ENCODE measurements around the gene TRNP1.

DNA sequence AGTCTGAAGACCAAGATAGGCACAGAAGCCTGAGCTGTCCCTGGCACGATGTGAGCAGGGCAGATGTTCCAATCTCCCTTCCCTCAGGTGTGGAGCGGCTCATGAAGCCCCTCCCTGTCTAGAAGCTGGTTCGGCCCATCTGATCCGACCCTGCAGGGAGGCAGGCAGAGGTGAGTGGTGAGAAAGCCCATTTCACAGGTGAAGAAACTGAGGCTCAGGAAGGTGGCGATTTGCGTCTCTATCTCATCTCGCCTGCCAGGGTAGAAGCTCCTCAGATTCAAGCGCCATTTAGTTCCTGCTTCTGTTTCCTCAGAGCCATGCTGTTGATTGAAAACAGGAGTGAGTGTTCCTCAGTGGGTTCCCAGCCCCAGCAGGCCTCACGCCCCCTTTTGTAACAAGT is 36.0 kb downstream of the TRNP1 start:
- TF ChIP-seq RAD21 (IDR thresholded peaks at IDR 0.05; ENCODE audit: low read length) (no peak), RCOR1 (IDR thresholded peaks at IDR 0.05; ENCODE audit: insufficient replicate concordance, low read length) (no peak), MAZ (IDR thresholded peaks at IDR 0.05; ENCODE audit: borderline replicate concordance, low read depth, low read length) (no peak), CEBPB (IDR thresholded peaks at IDR 0.05; ENCODE audit: low read depth, low read length) (no peak), POLR2A (IDR thresholded peaks at IDR 0.05; ENCODE audit: low read depth, low read length) (no peak)
- TF ChIP-seq, protein P1, sequence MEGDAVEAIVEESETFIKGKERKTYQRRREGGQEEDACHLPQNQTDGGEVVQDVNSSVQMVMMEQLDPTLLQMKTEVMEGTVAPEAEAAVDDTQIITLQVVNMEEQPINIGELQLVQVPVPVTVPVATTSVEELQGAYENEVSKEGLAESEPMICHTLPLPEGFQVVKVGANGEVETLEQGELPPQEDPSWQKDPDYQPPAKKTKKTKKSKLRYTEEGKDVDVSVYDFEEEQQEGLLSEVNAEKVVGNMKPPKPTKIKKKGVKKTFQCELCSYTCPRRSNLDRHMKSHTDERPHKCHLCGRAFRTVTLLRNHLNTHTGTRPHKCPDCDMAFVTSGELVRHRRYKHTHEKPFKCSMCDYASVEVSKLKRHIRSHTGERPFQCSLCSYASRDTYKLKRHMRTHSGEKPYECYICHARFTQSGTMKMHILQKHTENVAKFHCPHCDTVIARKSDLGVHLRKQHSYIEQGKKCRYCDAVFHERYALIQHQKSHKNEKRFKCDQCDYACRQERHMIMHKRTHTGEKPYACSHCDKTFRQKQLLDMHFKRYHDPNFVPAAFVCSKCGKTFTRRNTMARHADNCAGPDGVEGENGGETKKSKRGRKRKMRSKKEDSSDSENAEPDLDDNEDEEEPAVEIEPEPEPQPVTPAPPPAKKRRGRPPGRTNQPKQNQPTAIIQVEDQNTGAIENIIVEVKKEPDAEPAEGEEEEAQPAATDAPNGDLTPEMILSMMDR (conservative IDR thresholded peaks at IDR 0.05; ENCODE audit: low read depth, low read length), result no peak
- TF ChIP-seq, protein P2, sequence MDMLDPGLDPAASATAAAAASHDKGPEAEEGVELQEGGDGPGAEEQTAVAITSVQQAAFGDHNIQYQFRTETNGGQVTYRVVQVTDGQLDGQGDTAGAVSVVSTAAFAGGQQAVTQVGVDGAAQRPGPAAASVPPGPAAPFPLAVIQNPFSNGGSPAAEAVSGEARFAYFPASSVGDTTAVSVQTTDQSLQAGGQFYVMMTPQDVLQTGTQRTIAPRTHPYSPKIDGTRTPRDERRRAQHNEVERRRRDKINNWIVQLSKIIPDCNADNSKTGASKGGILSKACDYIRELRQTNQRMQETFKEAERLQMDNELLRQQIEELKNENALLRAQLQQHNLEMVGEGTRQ (IDR thresholded peaks at IDR 0.05; ENCODE audit: low read depth, low read length), result no peak
